ENCODE data around the gene COASY.

The COASY gene

DNA sequence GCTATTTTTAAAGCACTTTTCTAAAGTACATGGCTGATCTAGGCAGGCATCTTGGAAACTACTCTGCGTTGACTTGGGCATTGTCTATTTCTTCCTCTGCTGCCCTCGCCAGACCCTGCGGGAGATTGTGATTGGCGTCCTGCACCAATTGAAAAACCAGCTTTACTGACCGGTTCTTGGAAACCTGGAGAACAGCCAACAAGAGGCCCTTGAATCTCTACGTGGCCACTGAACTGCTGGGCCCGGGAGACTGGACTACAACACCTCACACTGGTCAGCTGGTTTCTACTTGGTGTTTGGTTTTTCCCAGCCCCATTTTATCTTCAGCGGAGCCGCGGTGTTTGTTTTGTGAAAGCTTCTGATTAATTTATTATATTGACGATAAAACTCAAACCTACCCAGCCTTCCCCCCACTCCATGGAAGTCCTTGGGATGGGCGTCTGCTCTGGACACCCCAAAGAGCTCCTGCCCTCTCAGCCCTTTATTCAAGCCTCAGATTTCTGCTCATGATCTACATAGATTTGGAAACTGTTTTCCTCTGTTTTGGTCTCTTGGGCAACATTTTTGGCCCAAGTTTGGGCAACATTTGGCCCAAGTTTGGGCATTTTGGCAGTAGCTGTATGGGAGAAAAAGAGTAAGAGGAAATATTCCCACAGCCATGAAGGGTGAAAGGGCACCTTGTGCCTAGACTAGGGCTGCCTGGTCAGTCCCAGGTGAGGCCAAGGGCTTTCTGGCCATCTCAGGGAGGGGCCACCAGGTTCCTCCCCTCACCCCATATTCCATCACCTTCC is 9.7 kb downstream of the COASY start:
- no peak for DNase-seq (ENCODE audit: low read depth in 2 of 2)

DNA sequence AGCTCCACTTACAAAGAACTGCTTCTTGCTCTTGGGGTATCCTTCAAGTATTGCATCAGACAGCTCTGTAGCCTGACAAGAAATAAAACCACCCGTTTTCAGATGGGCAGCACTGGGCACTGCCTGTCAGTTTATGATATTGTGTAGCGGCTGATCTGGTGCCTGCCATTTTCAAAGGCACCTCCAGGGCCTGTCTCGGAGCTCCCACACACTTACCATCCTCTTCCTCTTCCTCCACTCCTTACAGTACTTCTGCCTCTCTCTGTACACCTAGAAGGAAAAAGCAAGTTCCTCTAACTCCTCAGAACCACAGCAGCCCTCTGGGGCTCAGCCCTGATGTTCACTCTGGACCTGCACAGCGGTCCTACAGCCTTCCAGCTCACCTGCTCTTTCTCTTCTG is 11.1 kb downstream of the COASY start:
- no peak for DNase-seq (ENCODE audit: low read depth in 2 of 2)

DNA sequence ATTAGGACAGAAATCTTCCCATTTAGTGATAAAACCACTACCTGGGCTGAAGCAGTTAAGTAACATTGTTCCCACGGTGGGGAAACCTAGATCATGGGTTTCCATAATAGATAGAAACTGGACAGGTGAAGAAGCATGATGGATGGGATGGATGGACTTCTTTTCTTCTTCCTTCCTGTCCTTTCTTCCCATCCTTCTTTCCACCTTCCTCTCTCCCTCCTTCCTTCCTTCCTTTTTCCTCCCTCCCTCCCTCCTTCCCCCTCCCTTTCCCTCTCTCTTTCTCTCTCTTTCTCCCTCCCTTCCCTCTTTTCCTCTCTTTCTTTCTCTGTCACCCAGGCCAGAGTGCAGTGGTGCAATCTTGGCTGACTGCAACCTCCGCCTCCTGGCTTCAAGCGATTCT is 12.5 kb downstream of the COASY start:
- DNase-seq (ENCODE audit: low read depth in 2 of 2) = no peak

DNA sequence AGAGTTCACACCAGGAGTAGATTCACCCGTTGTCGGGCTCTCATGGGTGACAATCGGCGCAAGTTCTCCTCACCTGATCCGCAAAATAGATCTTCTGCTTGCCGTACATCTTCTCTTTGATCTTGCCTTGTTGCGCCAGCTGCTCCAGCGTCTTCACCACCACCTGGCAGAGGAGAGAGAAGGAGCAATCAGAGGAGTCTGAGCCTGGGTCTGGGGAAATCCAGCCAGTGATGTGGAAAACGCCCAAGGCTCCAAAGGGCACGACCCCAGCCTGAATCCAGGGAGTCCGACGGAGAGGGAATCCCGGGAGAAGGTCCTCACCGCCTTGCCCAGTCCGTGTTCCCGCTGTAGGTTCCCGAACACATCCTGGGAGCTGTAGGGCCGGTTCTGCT is 15.2 kb downstream of the COASY start:
- DNase-seq (ENCODE audit: low read depth in 2 of 2) = peak in 1 of 2 experiments; percentile 15

DNA sequence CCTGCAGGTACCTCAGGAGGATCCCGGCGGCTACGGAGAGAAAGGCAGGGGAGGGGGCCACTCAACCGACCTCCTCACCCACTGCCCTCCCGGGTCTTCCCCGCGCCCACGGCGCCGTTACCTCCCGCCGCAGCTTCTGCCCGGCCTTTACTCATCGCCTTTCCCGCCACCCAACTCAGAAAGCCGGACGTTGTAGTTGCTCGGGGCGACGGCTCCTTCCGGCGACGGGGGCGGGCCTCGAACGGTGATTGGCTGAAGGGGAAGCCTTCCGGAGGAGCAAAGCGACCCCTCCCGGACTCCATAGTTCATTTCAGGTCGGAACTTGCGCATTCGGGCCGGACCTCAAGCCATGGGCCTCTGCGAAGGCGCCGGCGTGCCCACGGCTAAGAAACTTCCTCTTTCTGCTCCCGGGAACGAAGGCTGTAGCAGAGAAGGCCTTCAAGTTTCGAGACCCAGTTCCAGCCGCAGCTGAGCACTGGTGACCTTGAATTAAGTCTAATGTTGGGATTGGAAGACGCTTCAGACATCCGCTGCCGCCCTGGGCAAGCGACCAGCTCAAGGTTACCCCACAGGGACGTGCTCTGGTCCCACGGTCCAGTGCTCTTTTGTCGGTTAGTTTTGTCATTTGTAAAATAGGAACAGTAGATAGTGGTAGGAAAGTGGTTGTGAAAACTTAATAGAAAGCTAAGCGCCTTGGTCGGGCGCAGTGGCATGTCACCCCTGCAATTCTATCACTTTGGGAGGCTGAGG is 15.8 kb downstream of the COASY start, which contains the start of gene PSMC3IP:
PSMC3IP (minus strand) TSS at position 198 of the 750 bp plus-strand sequence; CDS start at position 155, 43 bp downstream.
- peak; percentile 89 to 96 for DNase-seq (ENCODE audit: low read depth in 2 of 2)

DNA sequence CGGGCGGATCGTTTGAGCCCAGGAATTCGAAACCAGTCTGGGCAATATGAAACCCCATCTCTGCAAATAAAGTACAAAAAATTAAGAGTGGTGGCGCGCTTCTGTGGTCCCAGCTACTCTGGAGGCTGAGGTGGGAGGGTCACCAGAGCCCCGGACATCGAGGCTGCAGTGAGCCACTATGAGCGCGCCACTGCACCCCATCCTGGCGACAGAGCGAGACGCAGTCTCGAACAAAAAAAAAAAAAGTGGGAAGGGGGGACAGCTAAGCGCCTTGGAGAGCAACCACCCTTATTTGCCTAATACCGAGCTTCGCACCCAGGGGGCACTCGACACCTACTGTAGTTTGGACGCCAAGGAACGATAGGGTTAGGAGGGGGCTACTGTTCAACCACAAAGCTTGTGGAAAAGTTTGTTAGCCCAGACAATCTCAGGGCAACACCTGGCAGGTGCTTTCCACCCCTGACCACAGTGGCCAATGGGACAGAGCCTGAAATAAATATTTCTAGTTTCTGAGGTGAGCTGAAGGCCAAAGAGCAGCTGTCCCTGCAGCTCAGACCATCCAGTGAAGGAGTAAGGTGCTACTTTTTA is 16.4 kb downstream of the COASY start:
- peak; percentile 49 to 76 for DNase-seq (ENCODE audit: low read depth in 2 of 2)

DNA sequence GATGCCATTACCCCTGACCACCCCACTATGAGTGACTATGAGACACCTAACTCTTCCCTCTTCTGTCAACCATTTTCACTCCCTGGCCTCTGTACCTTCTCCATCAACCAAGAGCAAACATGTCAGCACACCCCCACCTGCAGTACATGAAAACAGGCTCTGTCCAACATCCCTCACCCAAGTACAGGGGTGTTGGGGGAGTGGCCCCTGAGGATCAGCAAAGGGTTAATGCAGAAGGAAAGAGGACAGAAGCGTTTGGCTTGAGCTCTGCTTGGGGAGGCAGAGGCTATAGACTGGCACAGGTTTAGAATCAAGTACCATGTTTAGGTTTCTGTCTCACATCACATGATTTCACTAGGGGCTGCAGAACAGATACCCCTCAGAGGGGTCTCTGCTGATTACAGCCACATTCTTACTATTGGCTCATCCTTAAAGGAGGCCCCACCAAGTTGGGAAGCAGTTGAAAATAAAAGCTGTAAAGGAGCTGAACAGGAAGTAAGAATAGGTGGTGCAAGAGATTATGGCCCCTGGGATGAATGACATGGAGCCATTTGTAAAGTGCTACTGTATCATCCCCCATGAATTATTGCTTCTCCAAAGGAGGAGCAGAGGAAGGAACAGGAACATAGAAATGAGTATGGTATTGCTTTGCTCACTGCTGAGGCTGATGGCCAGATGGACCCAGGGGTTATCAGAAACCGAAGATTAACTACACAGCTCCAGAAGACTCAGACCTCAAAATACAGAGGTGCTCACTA is 18.0 kb downstream of the COASY start:
- no peak for DNase-seq (ENCODE audit: low read depth in 2 of 2)

DNA sequence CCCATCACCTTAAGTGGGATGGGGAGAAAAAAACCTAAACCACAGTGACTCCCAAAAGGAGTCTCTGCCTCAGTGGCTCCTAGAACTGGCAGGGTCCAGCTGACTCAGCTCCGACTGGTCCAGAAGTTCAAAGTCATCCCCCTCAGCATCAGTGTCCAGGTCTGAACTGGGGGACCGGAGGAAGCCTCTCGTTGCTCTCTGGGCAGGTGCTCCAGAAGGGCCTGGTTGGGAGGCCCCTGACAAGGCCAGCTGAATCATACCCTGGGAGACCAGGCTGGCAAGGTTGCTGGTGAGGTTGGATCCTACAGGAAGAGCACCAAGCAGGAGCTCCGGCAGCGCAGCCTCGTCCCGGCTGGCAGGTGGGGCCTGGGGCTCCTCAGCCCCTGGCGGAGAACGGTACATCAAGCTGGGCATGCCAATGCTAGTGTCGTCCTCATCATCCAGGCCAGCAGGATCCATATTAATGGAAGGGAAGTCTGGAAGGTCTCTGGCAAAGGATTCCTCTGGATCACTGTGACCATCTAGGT is 19.9 kb downstream of the COASY start:
- no peak for DNase-seq (ENCODE audit: low read depth in 2 of 2)

DNA sequence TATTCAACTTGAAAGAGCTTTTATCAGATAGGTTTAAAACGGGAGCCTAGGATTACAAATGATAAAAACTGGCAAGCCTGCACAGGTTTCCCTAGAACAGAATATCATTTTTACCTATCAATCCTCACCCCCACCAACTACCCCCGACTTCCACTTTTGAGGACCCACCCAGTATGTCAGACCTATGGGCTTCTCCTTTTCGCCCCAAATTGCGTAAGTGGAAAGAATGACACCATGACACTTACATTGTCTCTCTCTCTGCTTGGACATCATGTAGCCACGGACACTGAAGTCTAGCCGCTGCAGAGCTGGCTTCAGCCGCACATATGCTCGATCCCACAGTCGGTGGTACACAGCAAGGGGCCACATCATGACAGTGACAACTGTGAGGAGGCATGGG is 22.9 kb downstream of the COASY start:
- DNase-seq (ENCODE audit: low read depth in 2 of 2) = no peak

DNA sequence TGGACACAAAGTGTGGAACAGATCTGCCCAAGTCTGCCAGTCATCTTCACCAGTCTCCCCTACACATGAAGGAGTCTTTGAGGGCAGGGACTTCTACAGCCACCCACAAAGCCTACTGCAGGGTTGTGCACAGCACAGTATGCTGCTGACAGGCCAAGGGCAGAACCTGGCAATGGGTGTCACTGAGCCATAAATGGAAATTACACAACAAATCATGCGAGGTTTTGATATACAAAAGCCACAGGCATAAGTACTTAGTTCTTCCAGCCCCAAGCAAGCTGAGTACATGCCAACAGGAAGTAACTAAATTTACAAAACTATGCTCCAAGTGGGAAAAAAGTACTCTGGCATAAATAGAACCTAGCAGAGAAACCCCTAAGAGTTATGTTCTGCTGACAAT is 23.4 kb downstream of the COASY start:
- no peak for DNase-seq (ENCODE audit: low read depth in 2 of 2)

DNA sequence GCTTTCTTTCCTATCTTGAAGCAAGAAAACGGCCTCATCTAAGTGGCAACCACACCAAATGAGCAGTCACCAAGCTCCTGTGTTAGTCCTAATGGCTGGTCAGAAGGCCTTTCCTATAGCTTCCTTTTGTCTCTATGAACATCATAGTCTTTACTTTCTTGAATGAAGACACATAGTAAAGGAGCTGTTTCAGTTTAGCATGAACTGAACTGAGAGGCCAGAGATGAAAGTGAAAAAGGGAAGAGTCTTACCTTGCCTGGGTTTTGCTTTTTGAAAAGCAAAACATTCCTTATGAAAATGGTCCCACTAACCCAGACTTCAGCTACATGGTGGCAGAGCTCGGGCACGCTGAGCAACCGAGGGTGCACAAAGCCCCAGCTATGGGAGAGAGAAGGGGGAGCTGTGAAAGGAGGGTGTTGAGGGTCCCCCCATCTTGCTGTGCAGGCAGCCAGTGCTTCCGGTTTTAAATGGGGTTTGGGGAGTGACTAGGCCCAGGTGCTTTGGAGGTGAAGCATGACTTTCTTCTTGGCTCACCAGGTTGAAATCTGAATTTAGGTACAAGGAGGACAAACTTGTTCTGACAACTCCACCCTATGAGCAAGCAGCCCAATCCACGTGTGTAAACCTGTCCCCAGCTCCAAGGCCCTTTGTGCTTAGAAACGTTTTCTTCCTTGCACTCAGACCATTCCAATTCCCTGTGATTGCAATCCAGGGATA is 24.7 kb downstream of the COASY start:
- DNase-seq (ENCODE audit: low read depth in 2 of 2) = no peak

DNA sequence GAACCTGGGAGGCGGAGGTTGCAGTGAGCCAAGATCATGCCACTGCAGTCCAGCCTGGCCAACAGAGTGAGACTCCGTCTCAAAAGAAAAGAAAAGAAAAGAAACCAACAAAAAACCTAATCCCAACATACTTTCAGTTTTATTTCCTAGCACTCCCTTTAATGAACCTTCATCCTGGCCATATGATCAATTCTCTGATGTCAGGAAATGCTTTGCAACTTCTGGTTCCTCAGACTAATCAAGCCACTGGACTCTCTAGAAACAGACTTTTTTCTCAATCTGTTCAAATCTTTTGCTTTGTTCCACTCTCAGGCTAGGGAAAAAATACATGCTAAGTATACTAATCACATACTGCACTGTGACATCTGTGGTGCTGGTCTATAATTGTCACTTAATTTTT is 28.9 kb downstream of the COASY start:
- no peak for DNase-seq (ENCODE audit: low read depth in 2 of 2)

DNA sequence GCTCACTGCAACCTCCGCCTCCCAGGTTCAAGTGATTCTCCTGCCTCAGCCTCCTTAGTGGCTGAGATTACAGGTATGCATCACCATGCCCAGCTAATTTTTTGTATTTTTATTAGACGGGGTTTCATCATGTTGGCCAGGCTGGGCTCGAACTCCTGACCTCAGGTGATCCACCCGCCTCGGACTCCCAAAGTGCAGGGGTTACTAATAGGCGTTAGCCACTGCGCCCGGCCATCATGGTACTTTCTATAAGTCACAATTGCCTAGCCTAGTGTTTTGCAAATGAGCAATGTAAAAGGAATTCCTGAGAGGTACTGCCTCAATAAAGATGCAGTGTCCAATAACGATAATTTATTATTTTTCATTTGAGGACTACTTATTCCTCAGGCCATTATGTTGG is 29.5 kb downstream of the COASY start:
- no peak for DNase-seq (ENCODE audit: low read depth in 2 of 2)

DNA sequence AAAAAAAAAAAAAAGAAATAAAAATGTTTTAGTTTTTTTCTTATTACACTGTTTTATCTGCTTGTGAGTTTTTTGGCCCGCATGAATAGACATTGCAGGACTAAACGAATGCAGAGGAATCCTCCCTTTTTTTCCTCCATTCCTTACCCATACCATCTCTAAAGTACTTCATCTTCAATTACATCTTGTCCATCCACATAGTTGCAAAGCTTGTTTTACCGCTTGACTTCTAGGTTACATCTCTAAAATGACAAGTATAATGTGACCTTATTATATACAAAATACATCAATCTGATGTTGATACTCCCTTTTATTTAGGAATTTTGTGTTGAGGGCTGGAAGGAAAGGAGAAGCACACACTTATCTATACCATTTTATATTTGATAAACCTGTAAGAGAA is 34.4 kb downstream of the COASY start:
- no peak for DNase-seq (ENCODE audit: low read depth in 2 of 2)

DNA sequence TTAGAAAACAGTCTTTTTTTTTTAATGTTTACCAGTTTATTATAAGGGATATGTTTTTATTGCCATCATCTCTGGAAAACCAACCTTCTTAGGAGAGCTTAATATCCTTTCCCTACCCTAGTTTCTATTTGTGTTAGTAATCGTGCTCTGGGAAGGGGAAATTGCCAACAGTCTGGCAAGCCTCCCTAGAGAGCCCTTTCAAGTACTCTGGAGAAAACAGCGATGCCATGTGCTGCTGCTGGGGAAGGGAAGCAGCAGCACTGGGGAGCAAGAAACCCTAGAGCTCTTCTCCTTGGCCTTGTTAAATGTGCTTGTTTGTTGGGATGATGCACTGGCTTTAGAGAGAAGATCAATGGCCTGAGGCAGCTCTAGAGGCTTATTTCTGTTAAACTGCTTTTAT is 37.0 kb downstream of the COASY start:
- no peak for DNase-seq (ENCODE audit: low read depth in 2 of 2)

DNA sequence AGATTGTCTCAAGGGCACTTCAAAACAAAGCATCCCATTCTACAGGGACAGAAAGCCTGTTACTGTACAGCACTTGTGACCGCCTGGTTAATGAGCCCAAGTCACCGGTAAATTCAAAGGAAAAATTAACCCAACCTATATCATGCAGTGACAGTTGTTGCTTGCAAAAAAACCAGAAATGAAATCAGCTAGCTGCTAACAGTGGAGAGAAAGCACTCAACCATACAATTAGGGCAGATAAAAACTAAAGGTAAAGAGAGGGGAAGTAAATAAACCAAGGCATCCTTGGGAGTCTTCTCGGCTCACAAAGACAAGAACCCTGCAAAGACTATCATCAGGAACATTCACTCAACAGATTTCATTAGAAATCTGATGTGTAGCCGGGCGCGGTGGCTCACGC is 41.4 kb downstream of the COASY start:
- no peak for DNase-seq (ENCODE audit: low read depth in 2 of 2)

DNA sequence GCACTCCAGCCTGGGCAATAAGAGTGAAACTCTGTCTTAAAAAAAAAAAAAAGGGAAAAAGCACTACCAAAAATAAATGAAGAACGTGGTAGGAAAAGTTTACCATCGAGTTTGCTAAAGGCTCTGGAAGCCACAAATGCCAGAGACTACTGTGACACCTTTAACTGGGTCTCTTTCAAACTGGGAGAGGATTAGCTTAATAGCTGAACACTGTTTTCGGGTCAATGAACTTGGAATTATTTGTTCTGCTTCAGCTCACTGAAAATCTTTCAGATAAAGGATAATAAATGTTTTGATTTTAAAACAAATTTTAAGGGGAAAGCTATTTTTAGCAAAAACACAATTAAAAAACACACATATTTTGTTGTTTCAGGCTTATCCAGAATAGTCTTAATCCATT is 45.8 kb downstream of the COASY start:
- no peak for DNase-seq (ENCODE audit: low read depth in 2 of 2)

DNA sequence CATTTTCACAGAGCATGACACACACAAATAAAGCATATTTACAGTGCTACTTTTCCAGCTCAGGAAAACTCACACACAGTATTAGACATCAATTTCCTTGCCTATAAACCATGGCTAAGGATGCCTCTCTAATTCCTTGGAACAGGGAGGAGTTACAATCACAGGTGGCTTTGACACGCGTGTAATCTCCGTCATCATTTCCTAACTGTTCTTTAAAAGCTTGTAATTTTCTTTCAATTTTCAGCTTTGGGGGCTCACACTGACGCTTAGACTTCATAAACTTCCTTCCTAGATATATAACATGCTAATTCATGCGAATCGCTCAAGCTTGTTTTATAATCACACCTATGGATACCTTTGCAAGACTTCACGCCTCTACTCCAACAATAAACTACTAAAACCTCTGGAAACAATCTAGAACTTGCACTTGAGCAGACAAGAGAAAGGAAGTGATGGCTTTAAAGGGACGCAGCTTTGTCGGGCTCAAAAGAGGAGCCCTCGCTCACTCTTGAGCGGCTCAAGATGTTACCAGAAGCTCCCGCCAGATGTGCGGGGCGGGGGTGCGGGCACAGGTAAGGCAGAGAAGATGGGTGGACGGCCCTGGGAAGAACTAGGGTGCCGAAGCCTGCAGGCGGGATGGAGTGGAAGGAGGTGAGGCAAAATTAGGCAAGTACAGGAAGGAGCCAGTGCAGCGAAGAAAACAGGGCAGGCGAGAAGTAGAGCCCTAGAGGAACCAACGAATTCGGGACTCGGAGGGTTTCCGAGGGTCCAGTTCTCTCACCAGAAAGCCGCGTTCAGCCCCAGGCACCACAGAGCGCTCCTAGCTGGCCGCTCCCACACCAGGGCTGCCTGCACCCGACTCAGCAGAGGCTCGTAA is 46.6 kb downstream of the COASY start:
- peak in 1 of 2 experiments; percentile 4 for DNase-seq (ENCODE audit: low read depth in 2 of 2)

DNA sequence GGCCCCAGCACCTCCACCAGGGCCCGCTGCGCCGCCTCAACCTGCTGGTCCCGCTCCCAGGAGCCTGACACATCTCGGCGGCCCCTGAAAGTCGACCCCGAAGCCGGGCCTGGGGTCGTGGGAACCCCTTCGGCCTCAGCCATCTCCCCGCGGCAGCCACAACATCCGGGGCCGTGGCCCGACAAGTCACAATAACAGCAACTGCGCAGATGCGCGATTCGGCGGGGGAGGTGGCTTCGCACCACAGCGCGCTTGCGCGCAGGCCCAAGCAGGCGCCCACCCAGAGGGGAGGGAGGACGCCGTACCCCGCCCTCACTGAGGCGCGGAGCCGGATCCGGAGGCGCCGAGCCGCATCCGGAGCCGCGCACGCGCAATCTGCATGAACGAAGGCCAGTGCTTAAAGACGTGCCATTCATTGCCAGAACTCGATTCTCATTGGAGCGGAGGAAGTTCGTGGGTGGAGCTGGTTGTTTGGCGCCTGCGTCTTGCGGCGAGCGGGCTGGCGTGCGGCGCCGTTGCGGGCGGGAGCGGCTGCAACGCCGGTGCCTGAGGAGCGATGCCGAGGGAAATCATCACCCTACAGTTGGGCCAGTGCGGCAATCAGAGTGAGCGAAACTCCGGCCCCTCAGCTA is 47.4 kb downstream of the COASY start, which contains the start of the genes RETREG3 and TUBG1:
RETREG3 (minus strand) TSS at position 193 of the 632 bp plus-strand sequence; CDS start at position 143, 50 bp downstream.
TUBG1 (plus strand) TSS at position 502 of the 632 bp plus-strand sequence; CDS start at position 557, 55 bp downstream.
- DNase-seq (ENCODE audit: low read depth in 2 of 2) = peak; percentile 98

Measured in stimulated activated CD4-positive, alpha-beta T cell treated with anti-CD3 and anti-CD28 coated beads, Interleukin-12 subunit alpha, Interleukin-12 subunit beta, amount 100 ng/mL, for 24 hours (primary cell).